Uterus (tissue), 2 donors: ENCODE measurements around the gene VTCN1.

Source experiments
- CTCF ChIP-seq, 4 experiments: fragments of 200-600 bp in 2 of 4; fragments of 450-650 bp in 2 of 4; sonication (generic) in 2 of 4; IDR thresholded peaks; one replicate each; pipeline ENCODE4 v1.5.1; 2016 to 2019; ENCODE audit warnings: antibody characterized with exemption in 4 of 4, mild to moderate bottlenecking in 2 of 4, moderate library complexity in 1 of 4
- POLR2A ChIP-seq, 2 donors: fragments of 450-650 bp; IDR thresholded peaks; one replicate each; pipeline ENCODE4 v1.6.1; 2016; ENCODE audit warnings: antibody characterized with exemption in 2 of 2, mild to moderate bottlenecking in 1 of 2, moderate library complexity in 1 of 2

- TF ChIP-seq CTCF (IDR thresholded peaks at IDR 0.05) (no peak), POLR2A (IDR thresholded peaks at IDR 0.05) (no peak)
These were observed 31.3 kb downstream of the VTCN1 start for GRCh38 chr1:117179471-117179870.
